Mesendoderm (in vitro differentiated cells): ENCODE data around the gene DYNC1LI1.

ENCODE experiments used
- DNase-seq: peaks from one replicate; pipeline ENCODE4 v3.0.0; 2013
- H2AK5ac ChIP-seq: 2 replicates; pipeline ENCODE4 v1.6.1; 2013; ENCODE audit warnings: low read length, inconsistent platforms
- H2BK120ac ChIP-seq: 2 replicates; pipeline ENCODE4 v1.6.1; 2013; ENCODE audit warnings: low read depth, mild to moderate bottlenecking, low read length, moderate library complexity, mixed read lengths
- H2BK15ac ChIP-seq: replicated peaks from 2 replicates; pipeline ENCODE4 v1.6.1; 2013; ENCODE audit warnings: low read depth, mild to moderate bottlenecking, moderate library complexity
- H2BK5ac ChIP-seq: 2 replicates; pipeline ENCODE4 v1.6.1; 2013; ENCODE audit warnings: low read length, inconsistent platforms
- H3K18ac ChIP-seq: 2 replicates; pipeline ENCODE4 v1.6.1; 2013; ENCODE audit warnings: mild to moderate bottlenecking, low read length, mixed read lengths
- H3K23ac ChIP-seq: one replicate; pipeline ENCODE4 v1.6.1; 2013; ENCODE audit warnings: low read length
- H3K27ac ChIP-seq: 2 replicates; pipeline ENCODE4 v1.5.1; 2013; ENCODE audit warnings: low read depth, mild to moderate bottlenecking, inconsistent platforms, low read length, moderate library complexity
- H3K27me3 ChIP-seq: 2 replicates; pipeline ENCODE4 v1.6.1; 2013; ENCODE audit warnings: low read length, control low read depth, mild to moderate bottlenecking, inconsistent platforms; ENCODE audit not compliant: insufficient read depth, poor library complexity
- H3K36me3 ChIP-seq: 2 replicates; pipeline ENCODE4 v1.6.1; 2013; ENCODE audit warnings: low read length, inconsistent platforms; ENCODE audit not compliant: control insufficient read depth, insufficient read depth
- H3K4ac ChIP-seq: one replicate; pipeline ENCODE4 v1.6.1; 2013; ENCODE audit warnings: low read depth, mild to moderate bottlenecking, low read length, moderate library complexity
- H3K4me1 ChIP-seq: 2 replicates; pipeline ENCODE4 v1.6.1; 2013; ENCODE audit warnings: low read depth, low read length, inconsistent platforms; ENCODE audit not compliant: control insufficient read depth
- H3K4me2 ChIP-seq: 2 replicates; pipeline ENCODE4 v1.6.1; 2013; ENCODE audit warnings: low read length
- H3K4me3 ChIP-seq: 2 replicates; pipeline ENCODE4 v1.5.1; 2013; ENCODE audit warnings: mild to moderate bottlenecking, low read length
- H3K56ac ChIP-seq: one replicate; pipeline ENCODE4 v1.6.1; 2013; ENCODE audit warnings: low read length
- H3K79me1 ChIP-seq: 2 replicates; pipeline ENCODE4 v1.6.1; 2013; ENCODE audit warnings: low read length, inconsistent platforms
- H3K79me2 ChIP-seq: 2 replicates; pipeline ENCODE4 v1.6.1; 2013; ENCODE audit warnings: mild to moderate bottlenecking, low read length; ENCODE audit not compliant: control insufficient read depth, insufficient read depth
- H3K9ac ChIP-seq: 2 replicates; pipeline ENCODE4 v1.6.1; 2013; ENCODE audit warnings: low read length, inconsistent platforms
- H4K5ac ChIP-seq: one replicate; pipeline ENCODE4 v1.6.1; 2013; ENCODE audit warnings: low read length
- H4K8ac ChIP-seq: one replicate; pipeline ENCODE4 v1.6.1; 2013; ENCODE audit warnings: low read depth, mild to moderate bottlenecking, control low read depth, low read length, moderate library complexity
- WGBS: extraction: QIAGEN DNeasy Blood & Tissue Kit; methylation state at CpG from one replicate; pipeline ENCODE4 v1.1.7; 2013; ENCODE audit warnings: low lambda C conversion rate, missing lambda C conversion rate; ENCODE audit not compliant: insufficient coverage; ENCODE audit errors: extremely low coverage; 5-methylcytosine and 5-hydroxymethylcytosine counted together

Gene DYNC1LI1

DNA sequence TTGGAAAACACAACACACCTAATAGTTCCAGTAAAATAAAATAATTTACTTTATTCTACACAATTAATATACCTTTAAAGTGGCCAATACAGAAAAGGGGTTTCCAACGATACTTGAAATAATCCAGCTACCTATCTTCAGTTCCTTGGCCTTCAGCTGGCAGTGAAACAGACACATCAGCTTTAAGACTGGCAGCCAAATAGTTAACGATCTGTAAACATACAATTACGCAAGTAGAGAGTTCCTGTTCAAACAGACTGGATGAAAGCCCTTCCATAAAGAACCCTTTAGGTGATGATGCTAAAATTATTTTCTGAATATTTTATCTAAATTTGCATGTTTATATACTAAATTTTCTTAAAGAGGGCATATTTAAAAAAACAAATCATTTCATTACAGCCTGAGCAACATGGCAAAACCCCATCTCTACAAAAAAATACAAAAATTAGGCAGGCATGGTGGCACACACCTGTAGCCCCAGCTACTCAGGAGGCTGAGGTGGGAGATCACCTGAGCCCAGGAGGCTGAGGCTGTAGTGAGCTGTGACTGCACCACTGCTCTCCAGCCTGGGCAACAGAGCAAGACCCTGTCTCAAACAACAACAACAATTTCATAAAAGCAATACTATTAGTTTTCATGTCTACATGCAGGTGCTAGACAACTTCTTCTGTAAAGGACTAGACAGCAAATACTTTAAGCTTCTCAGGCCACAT lies 12.9 kb downstream of the DYNC1LI1 start:
- H2BK120ac ChIP-seq, result no peak overlapping the region
- no peak overlapping the region for H3K56ac ChIP-seq

GRCh38 chr3:32556332-32556731 lies 14.3 kb downstream of the DYNC1LI1 start:
- Histone ChIP-seq H3K9ac (no peak overlapping the region), H3K23ac (no peak overlapping the region), H3K27ac (no peak overlapping the region), H3K4me2 (no peak overlapping the region), H3K79me1 (peaks cover 25% of the 10 kb centered on the region), H3K18ac (no peak overlapping the region), H2BK5ac (no peak overlapping the region), H4K5ac (no peak overlapping the region), H3K4me1 (peaks cover 2% of the 10 kb centered on the region), H2AK5ac (no peak overlapping the region), H4K8ac (no peak overlapping the region), H3K79me2 (peaks cover 49% of the 10 kb centered on the region), H3K4ac (no peak overlapping the region), H2BK15ac (no peak overlapping the region), H2BK120ac (no peak overlapping the region), H3K36me3 (no peaks in the 10 kb centered on the region), H3K4me3 (no peak overlapping the region), H3K27me3 (no peaks in the 10 kb centered on the region), H3K56ac (no peak overlapping the region)
- no CpG with 5 or more reads among the region's 3 CpGs for WGBS
- DNase-seq, result no peak

More for the DNA sequence above, 12.9 kb downstream of the DYNC1LI1 start:
- H3K18ac ChIP-seq, result no peak overlapping the region
- no peak overlapping the region for H3K23ac ChIP-seq
- H2AK5ac ChIP-seq, result no peak overlapping the region
- H4K8ac ChIP-seq, result no peak overlapping the region
- H3K79me1 ChIP-seq, result peaks cover 19% of the 10 kb centered on the region
- no peak overlapping the region for H2BK5ac ChIP-seq
- no peak overlapping the region for H3K4ac ChIP-seq
- no CpG with 5 or more reads among the region's 3 CpGs for WGBS
- DNase-seq, result no peak
- H3K4me2 ChIP-seq, result no peak overlapping the region
- no peaks in the 10 kb centered on the region for H3K27me3 ChIP-seq
- H3K36me3 ChIP-seq, result no peaks in the 10 kb centered on the region
- H3K4me3 ChIP-seq, result no peak overlapping the region
- no peaks in the 10 kb centered on the region for H3K4me1 ChIP-seq
- H3K9ac ChIP-seq, result no peak overlapping the region
- H3K79me2 ChIP-seq, result peaks cover 49% of the 10 kb centered on the region
- H3K27ac ChIP-seq, result no peak overlapping the region
- no peak overlapping the region for H2BK15ac ChIP-seq
- no peak overlapping the region for H4K5ac ChIP-seq

DNA sequence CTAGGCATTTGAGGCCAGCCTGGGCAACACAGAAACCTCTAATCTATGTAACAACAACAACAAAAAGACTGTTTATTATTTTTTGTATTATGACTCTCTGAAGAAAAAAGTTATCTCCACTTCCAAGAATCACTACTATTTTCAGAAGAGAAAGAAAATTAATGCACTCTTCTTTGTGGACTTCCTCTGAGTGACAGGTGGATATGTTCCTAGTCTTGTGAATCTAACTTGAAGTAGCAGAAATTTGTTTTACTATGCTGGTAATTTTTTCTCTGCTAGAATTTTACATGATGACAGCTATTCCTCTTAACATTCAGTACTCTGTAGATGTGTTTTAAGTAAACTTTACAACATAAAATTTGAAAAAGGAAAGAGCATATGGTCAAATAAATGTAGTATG lies 16.7 kb downstream of the DYNC1LI1 start:
- H3K4me3 ChIP-seq, result no peak overlapping the region

DNA sequence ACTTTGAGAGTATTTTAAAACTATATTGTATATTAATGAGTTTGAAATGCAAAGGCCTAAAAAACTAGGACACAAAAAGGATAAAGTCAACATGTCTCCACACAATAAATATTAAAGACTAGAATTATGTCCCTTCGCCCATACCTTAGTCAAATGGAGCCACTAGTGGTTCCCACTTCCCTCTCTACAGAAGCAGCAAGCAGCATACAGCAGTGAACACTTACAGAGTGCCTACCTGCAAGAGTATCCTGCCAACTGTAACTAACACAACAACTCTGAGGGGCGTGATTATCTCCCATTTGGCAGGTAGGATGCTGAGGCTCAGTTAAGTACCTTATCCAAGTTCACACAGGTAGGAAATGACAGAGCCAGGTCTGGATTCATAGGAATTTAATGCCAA lies 17.2 kb downstream of the DYNC1LI1 start:
- H3K4ac ChIP-seq, result no peak overlapping the region
- no peak overlapping the region for H3K4me3 ChIP-seq
- H2BK120ac ChIP-seq, result no peak overlapping the region
- H3K4me1 ChIP-seq, result peaks cover 2% of the 10 kb centered on the region
- H3K36me3 ChIP-seq, result no peaks in the 10 kb centered on the region
- DNase-seq, result no peak
- no peak overlapping the region for H2BK5ac ChIP-seq
- no peak overlapping the region for H2BK15ac ChIP-seq
- no peak overlapping the region for H3K9ac ChIP-seq
- H4K5ac ChIP-seq, result no peak overlapping the region
- no peak overlapping the region for H3K4me2 ChIP-seq
- H2AK5ac ChIP-seq, result no peak overlapping the region
- peaks cover 38% of the 10 kb centered on the region for H3K79me2 ChIP-seq
- H3K27ac ChIP-seq, result no peak overlapping the region
- H3K23ac ChIP-seq, result no peak overlapping the region
- peaks cover 21% of the 10 kb centered on the region for H3K79me1 ChIP-seq
- no peak overlapping the region for H3K56ac ChIP-seq
- no peak overlapping the region for H4K8ac ChIP-seq
- no CpG with 5 or more reads among the region's 2 CpGs for WGBS
- no peaks in the 10 kb centered on the region for H3K27me3 ChIP-seq
- no peak overlapping the region for H3K18ac ChIP-seq

More for the DNA sequence above, 16.7 kb downstream of the DYNC1LI1 start:
- Histone ChIP-seq H4K5ac (no peak overlapping the region), H3K23ac (no peak overlapping the region), H2AK5ac (no peak overlapping the region), H3K9ac (no peak overlapping the region), H2BK5ac (no peak overlapping the region), H3K79me1 (peaks cover 21% of the 10 kb centered on the region), H3K4ac (no peak overlapping the region), H3K36me3 (no peaks in the 10 kb centered on the region), H3K4me1 (peaks cover 2% of the 10 kb centered on the region), H3K18ac (no peak overlapping the region), H3K56ac (no peak overlapping the region), H3K27ac (no peak overlapping the region), H3K79me2 (peaks cover 39% of the 10 kb centered on the region), H4K8ac (no peak overlapping the region), H2BK120ac (no peak overlapping the region), H3K27me3 (no peaks in the 10 kb centered on the region), H2BK15ac (no peak overlapping the region), H3K4me2 (no peak overlapping the region)
- no peak for DNase-seq

- Histone ChIP-seq H3K9ac (no peak overlapping the region), H4K8ac (no peak overlapping the region), H3K79me2 (peaks cover 39% of the 10 kb centered on the region), H2BK120ac (no peak overlapping the region), H3K56ac (no peak overlapping the region), H3K36me3 (no peaks in the 10 kb centered on the region), H2AK5ac (no peak overlapping the region), H3K27ac (no peak overlapping the region), H3K79me1 (peaks cover 24% of the 10 kb centered on the region), H3K18ac (no peak overlapping the region), H3K27me3 (no peaks in the 10 kb centered on the region), H4K5ac (no peak overlapping the region), H3K23ac (no peak overlapping the region), H3K4me3 (no peak overlapping the region), H3K4me2 (no peak overlapping the region), H2BK15ac (no peak overlapping the region), H2BK5ac (no peak overlapping the region), H3K4ac (no peak overlapping the region), H3K4me1 (peaks cover 2% of the 10 kb centered on the region)
- no CpG with 5 or more reads among the region's 1 CpG for WGBS
- no peak for DNase-seq
Observed at GRCh38 chr3:32552013-32552412, 18.6 kb downstream of the DYNC1LI1 start.

DNA sequence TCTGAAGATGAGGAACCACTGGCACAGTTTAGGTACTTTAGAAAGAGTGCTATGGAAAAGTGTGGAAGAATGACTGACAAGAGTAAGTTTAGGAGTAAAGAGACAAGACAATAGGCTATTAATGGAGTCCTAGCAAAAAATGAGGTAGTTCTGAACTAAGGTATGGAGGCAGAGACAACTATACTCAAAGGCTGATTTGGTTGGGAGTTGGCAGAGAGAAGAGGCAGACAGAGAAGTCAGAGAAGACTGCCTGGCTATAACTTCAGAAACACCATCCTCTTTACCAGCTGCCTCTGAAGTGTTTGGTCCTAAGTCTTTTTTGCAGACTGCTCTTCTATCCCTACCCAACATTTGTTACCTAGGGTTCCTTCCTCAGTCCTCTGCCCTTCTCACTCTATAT lies 19.2 kb downstream of the DYNC1LI1 start:
- Histone ChIP-seq H2BK15ac (no peak overlapping the region), H3K79me2 (peaks cover 39% of the 10 kb centered on the region), H3K9ac (no peak overlapping the region), H3K36me3 (no peaks in the 10 kb centered on the region), H4K5ac (no peak overlapping the region), H2BK120ac (no peak overlapping the region), H3K79me1 (peaks cover 25% of the 10 kb centered on the region), H4K8ac (no peak overlapping the region), H3K4ac (no peak overlapping the region), H2BK5ac (no peak overlapping the region), H2AK5ac (no peak overlapping the region), H3K27me3 (no peaks in the 10 kb centered on the region), H3K18ac (no peak overlapping the region), H3K56ac (no peak overlapping the region), H3K23ac (no peak overlapping the region), H3K4me1 (peaks cover 2% of the 10 kb centered on the region), H3K27ac (no peak overlapping the region), H3K4me2 (no peak overlapping the region), H3K4me3 (no peak overlapping the region)
- no peak for DNase-seq
